Activated T-cell treated with anti-CD3 and anti-CD28 coated beads, Interleukin-2, amount 50 U/mL, for 72 hours (primary cell): ENCODE measurements around the gene SFRP5. TPM values are rescaled to one million over a fixed set of nuclear protein-coding genes. Genes with fewer than 3 reads are reported as not detected.

ENCODE experiments used
- ATAC-seq, 2 donors: fragments of 150-1000 bp; cut with Tn5 transposase; replicated peaks in 1 of 2; 2 replicates each; pipeline ENCODE4 v1.10.0; 2021; ENCODE audit warnings: moderate library complexity in 2 of 2, mild to moderate bottlenecking in 1 of 2
- DNase-seq, 2 donors: peaks; one replicate each; pipeline ENCODE4 v3.0.0; 2021 to 2022; ENCODE audit warnings: mixed read lengths in 1 of 2
- H3K27ac Mint-ChIP-seq: one replicate; pipeline ENCODE4 v1.8.0; 2022; ENCODE audit warnings: mild to moderate bottlenecking, moderate library complexity, mixed read lengths
- H3K27me3 Mint-ChIP-seq: one replicate; pipeline ENCODE4 v1.8.0; 2022; ENCODE audit warnings: low read depth, mixed read lengths
- H3K36me3 Mint-ChIP-seq, 2 donors: one replicate each; pipeline ENCODE4 v1.8.0; 2022; ENCODE audit warnings: mixed read lengths in 2 of 2, mild to moderate bottlenecking in 1 of 2; ENCODE audit not compliant: insufficient read depth in 2 of 2
- H3K4me1 Mint-ChIP-seq: one replicate; pipeline ENCODE4 v1.8.0; 2022; ENCODE audit warnings: low read depth, mixed read lengths
- H3K4me3 Mint-ChIP-seq, 2 donors: one replicate each; pipeline ENCODE4 v1.8.0; 2022; ENCODE audit warnings: mild to moderate bottlenecking in 2 of 2, mixed read lengths in 2 of 2, moderate library complexity in 2 of 2
- H3K9me3 Mint-ChIP-seq, 2 donors: one replicate each; pipeline ENCODE4 v1.8.0; 2022; ENCODE audit warnings: mixed read lengths in 2 of 2
- total RNA-seq, 2 donors: library from RNA; stranded (reverse); gene quantifications; one replicate each; pipeline ENCODE4 v1.2.3, GENCODE V29; 2022

The SFRP5 gene
- total RNA-seq, 2 donors from 2014 or later = not detected

DNA sequence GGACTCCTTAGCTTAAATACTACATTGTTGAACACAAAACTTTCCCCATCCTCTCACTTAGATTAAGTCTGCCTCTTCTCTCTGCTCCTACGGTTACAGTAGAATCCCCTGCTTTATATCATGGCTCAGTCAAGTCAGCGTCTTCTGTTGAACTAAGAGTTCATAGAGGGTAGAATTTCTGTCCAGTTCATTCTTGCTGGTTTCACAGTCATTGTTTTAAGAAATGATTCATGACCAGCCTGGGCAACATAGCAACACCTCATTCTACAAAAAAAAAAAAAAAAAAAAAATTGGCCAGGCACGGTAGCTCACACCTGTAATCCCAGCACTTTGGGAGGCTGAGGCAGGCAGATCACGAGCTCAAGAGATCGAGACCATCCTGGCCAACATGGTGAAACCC is 38.5 kb downstream of the SFRP5 start:
- Mint-ChIP-seq H3K27me3 (peaks cover 7% of the 10 kb centered on the region), H3K4me3 (no peak overlapping the region), H3K9me3 (peaks cover 0 to 8% of the 10 kb centered on the region in 2 donors), H3K27ac (no peak overlapping the region), H3K4me1 (peaks cover 33% of the 10 kb centered on the region), H3K36me3 (peaks cover 2 to 8% of the 10 kb centered on the region in 2 donors)
- DNase-seq (no peak), ATAC-seq (no peak)

GRCh38 chr10:97732052-97732359 is 39.8 kb downstream of the SFRP5 start:
- peaks cover 0 to 3% of the 10 kb centered on the region in 2 donors for H3K36me3 Mint-ChIP-seq
- ATAC-seq (no peak), DNase-seq (no peak)
- H3K4me3 Mint-ChIP-seq = no peak overlapping the region
- H3K27ac Mint-ChIP-seq = no peak overlapping the region
- H3K27me3 Mint-ChIP-seq = peaks cover 7% of the 10 kb centered on the region
- H3K4me1 Mint-ChIP-seq = peaks cover 26% of the 10 kb centered on the region
- peaks cover 0 to 8% of the 10 kb centered on the region in 2 donors for H3K9me3 Mint-ChIP-seq

GRCh38 chr10:97731346-97732051 is 40.3 kb downstream of the SFRP5 start:
- no peak overlapping the region for H3K27ac Mint-ChIP-seq

GRCh38 chr10:97729014-97729413 is 42.8 kb downstream of the SFRP5 start:
- Mint-ChIP-seq H3K4me3 (no peak overlapping the region), H3K27me3 (peaks cover 15% of the 10 kb centered on the region), H3K9me3 (no peaks in the 10 kb centered on the region), H3K27ac (no peak overlapping the region), H3K36me3 (no peaks in the 10 kb centered on the region), H3K4me1 (peaks cover 11% of the 10 kb centered on the region)
- DNase-seq = no peak
- no peak for ATAC-seq

More at GRCh38 chr10:97731346-97732051, 40.3 kb downstream of the SFRP5 start:
- ATAC-seq (peak; percentile 43 to 47), DNase-seq (peak; percentile 50 to 61)
- Mint-ChIP-seq H3K36me3 (peaks cover 0 to 1% of the 10 kb centered on the region in 2 donors), H3K27me3 (peaks cover 7% of the 10 kb centered on the region), H3K9me3 (peaks cover 0 to 8% of the 10 kb centered on the region in 2 donors), H3K4me3 (no peak overlapping the region), H3K4me1 (peaks cover 22% of the 10 kb centered on the region)

GRCh38 chr10:97726636-97727178 is 45.1 kb downstream of the SFRP5 start:
- DNase-seq = peak in 1 of 2 donors; percentile 14
- H3K27me3 Mint-ChIP-seq = peaks cover 15% of the 10 kb centered on the region
- no peaks in the 10 kb centered on the region for H3K36me3 Mint-ChIP-seq
- H3K4me3 Mint-ChIP-seq = no peak overlapping the region
- H3K27ac Mint-ChIP-seq = no peak overlapping the region
- peak; percentile 81 to 87 for ATAC-seq
- H3K9me3 Mint-ChIP-seq = no peaks in the 10 kb centered on the region
- H3K4me1 Mint-ChIP-seq = peaks cover 8% of the 10 kb centered on the region

- Mint-ChIP-seq H3K4me1 (peaks cover 4% of the 10 kb centered on the region), H3K9me3 (no peaks in the 10 kb centered on the region), H3K36me3 (no peaks in the 10 kb centered on the region), H3K4me3 (no peak overlapping the region), H3K27me3 (peaks cover 15% of the 10 kb centered on the region), H3K27ac (no peak overlapping the region)
- DNase-seq = no peak
- no peak for ATAC-seq
Measured at GRCh38 chr10:97724341-97724941, 47.4 kb downstream of the SFRP5 start.

DNA sequence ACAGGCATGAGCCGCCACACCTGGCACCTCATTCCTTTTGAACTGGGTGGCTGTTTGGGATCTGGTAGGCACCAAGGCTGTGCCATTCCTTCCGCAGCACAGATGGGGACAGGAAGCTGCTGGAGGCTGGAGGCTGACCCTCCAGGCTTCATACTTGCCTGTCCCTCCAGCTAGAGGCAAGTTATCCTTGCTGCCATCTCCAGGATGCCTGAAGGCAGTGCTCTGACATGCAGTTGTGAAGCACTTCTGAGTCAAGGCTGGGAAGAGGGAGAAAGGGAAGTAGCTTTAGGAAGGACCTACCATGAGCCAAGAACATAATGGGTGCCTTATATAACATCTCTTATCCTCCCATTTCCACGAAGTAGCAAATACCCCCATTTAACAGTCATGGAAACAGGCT is 48.8 kb downstream of the SFRP5 start:
- Mint-ChIP-seq H3K4me1 (no peaks in the 10 kb centered on the region), H3K27ac (no peak overlapping the region), H3K27me3 (peaks cover 9% of the 10 kb centered on the region), H3K9me3 (no peaks in the 10 kb centered on the region), H3K4me3 (no peak overlapping the region), H3K36me3 (no peaks in the 10 kb centered on the region)
- DNase-seq = no peak
- ATAC-seq = no peak

GRCh38 chr10:97721871-97722780 is 49.7 kb downstream of the SFRP5 start:
- Mint-ChIP-seq H3K36me3 (no peaks in the 10 kb centered on the region), H3K27ac (no peak overlapping the region), H3K9me3 (no peaks in the 10 kb centered on the region), H3K27me3 (peaks cover 9% of the 10 kb centered on the region), H3K4me1 (no peaks in the 10 kb centered on the region), H3K4me3 (no peak overlapping the region)
- ATAC-seq (no peak), DNase-seq (no peak)

DNA sequence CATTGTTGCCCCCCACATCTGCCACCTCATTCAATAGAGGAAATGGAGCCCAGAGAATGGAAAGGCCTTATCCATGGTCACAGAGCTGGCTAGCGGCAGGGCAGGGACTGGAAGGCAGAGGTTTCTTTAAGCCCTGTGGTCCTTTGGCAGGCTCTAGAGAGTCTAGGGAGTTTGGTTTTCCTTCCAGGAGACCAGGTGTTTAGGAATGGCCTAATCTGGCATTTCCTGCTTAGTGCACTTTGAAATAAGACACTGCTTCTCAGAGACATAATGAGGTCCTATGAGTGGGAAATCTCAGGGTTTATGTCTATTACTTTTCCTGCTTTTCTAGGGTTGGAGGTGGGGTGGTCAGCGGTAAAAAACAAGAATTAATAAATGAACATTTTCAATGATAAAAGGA is 52.2 kb downstream of the SFRP5 start:
- no peak for ATAC-seq
- Mint-ChIP-seq H3K27me3 (peaks cover 12% of the 10 kb centered on the region), H3K27ac (no peak overlapping the region), H3K4me1 (peaks cover 8% of the 10 kb centered on the region), H3K36me3 (no peaks in the 10 kb centered on the region), H3K9me3 (no peaks in the 10 kb centered on the region), H3K4me3 (no peak overlapping the region)
- no peak for DNase-seq

- Mint-ChIP-seq H3K27me3 (peaks cover 6% of the 10 kb centered on the region), H3K27ac (no peak overlapping the region), H3K9me3 (no peaks in the 10 kb centered on the region), H3K4me3 (no peak overlapping the region), H3K4me1 (peaks cover 13% of the 10 kb centered on the region), H3K36me3 (peaks cover 0 to 2% of the 10 kb centered on the region in 2 donors)
- no peak for ATAC-seq
- no peak for DNase-seq
Measured at GRCh38 chr10:97718659-97719142, 53.1 kb downstream of the SFRP5 start.

- Mint-ChIP-seq H3K27ac (no peak overlapping the region), H3K27me3 (peaks cover 7% of the 10 kb centered on the region), H3K4me1 (peaks cover 15% of the 10 kb centered on the region), H3K9me3 (no peaks in the 10 kb centered on the region), H3K36me3 (peaks cover 0 to 2% of the 10 kb centered on the region in 2 donors), H3K4me3 (no peak overlapping the region)
- no peak for DNase-seq
- ATAC-seq = no peak
Measured at GRCh38 chr10:97718178-97718577, 53.6 kb downstream of the SFRP5 start.

DNA sequence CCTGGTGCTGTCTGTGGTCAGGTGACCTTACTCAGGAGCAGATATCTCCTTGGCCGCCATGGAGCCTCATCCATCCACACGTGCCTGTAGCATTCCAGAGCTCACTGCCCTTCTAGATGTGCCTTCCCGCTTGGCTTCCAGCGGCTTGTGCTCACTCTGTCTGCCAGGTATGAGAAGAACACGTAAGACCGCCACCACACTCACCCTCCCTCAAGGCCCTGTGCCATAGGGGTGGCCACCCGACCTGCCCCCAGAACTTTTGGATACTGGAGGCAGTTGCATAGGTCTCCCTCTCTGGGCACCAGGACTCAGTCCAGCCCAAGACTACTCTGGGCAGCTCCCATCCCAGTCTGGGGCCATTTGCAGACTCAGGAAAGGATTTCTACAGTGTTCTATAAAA is 54.2 kb downstream of the SFRP5 start:
- no peak for ATAC-seq
- Mint-ChIP-seq H3K27ac (no peak overlapping the region), H3K27me3 (peaks cover 13% of the 10 kb centered on the region), H3K36me3 (peaks cover 0 to 2% of the 10 kb centered on the region in 2 donors), H3K4me3 (no peak overlapping the region), H3K4me1 (peaks cover 20% of the 10 kb centered on the region), H3K9me3 (no peaks in the 10 kb centered on the region)
- no peak for DNase-seq
